GM12878 (cell line): Measurements from ENCODE around the gene KRT81. TPM values are rescaled to one million over a fixed set of nuclear protein-coding genes. Genes with fewer than 3 reads are reported as not detected.

Experiments
- BHLHE40 ChIP-seq, 2 experiments: fragments of 450-650 bp in 1 of 2; IDR thresholded peaks; 2 replicates each; pipeline ENCODE4 v1.6.1; 2011 to 2017; ENCODE audit warnings: low read depth in 2 of 2, borderline replicate concordance in 1 of 2, improper control_type of control experiment in 1 of 2, low read length in 1 of 2, mild to moderate bottlenecking in 1 of 2
- BMI1 ChIP-seq: fragments of 450-650 bp; IDR thresholded peaks from 2 replicates; pipeline ENCODE4 v1.6.1; 2016; ENCODE audit warnings: mild to moderate bottlenecking, moderate library complexity, borderline replicate concordance
- EED ChIP-seq: sonication (generic); IDR thresholded peaks from 2 replicates; pipeline ENCODE4 v1.6.1; 2016; ENCODE audit warnings: antibody characterized with exemption, low read depth
- ETV6 ChIP-seq, 2 experiments: fragments of 450-650 bp in 1 of 2; IDR thresholded peaks in 1 of 2; conservative IDR thresholded peaks in 1 of 2; 2 replicates each; pipeline ENCODE4 v1.6.1; 2014; ENCODE audit warnings: antibody characterized with exemption in 1 of 2, borderline replicate concordance in 1 of 2, low read depth in 1 of 2, mild to moderate bottlenecking in 1 of 2, moderate library complexity in 1 of 2
- FOXK2 ChIP-seq: fragments of 450-650 bp; IDR thresholded peaks from 2 replicates; pipeline ENCODE4 v1.6.1; 2017; ENCODE audit warnings: mild to moderate bottlenecking, moderate library complexity
- GATAD2B ChIP-seq: fragments of 450-650 bp; conservative IDR thresholded peaks from 2 replicates; pipeline ENCODE4 v1.6.1; 2017; ENCODE audit warnings: low read depth, mild to moderate bottlenecking, moderate library complexity
- HDAC2 ChIP-seq: fragments of 200-600 bp; sonication (generic); IDR thresholded peaks from 2 replicates; pipeline ENCODE4 v1.6.1; 2017
- JUNB ChIP-seq: IDR thresholded peaks from 2 replicates; pipeline ENCODE4 v1.6.1; 2016; ENCODE audit warnings: antibody characterized with exemption, mild to moderate bottlenecking
- NFYA ChIP-seq: IDR thresholded peaks from 2 replicates; pipeline ENCODE4 v1.6.1; 2011; ENCODE audit warnings: low read depth, mild to moderate bottlenecking, low read length, improper control_type of control experiment, borderline replicate concordance
- NR2C1 ChIP-seq: fragments of 450-650 bp; IDR thresholded peaks from 2 replicates; pipeline ENCODE4 v1.6.1; 2017; ENCODE audit warnings: antibody characterized with exemption, mild to moderate bottlenecking, moderate library complexity
- RCOR1 ChIP-seq: conservative IDR thresholded peaks from 2 replicates; pipeline ENCODE4 v1.6.1; 2012; ENCODE audit warnings: low read depth, low read length, improper control_type of control experiment
- RUNX3 ChIP-seq: IDR thresholded peaks from 2 replicates; pipeline ENCODE4 v1.6.1; 2012; ENCODE audit warnings: low read length, inconsistent platforms
- SMAD1 ChIP-seq: fragments of 450-650 bp; IDR thresholded peaks from 2 replicates; pipeline ENCODE4 v1.6.1; 2018; ENCODE audit warnings: mild to moderate bottlenecking, low read depth; ENCODE audit not compliant: partially characterized antibody
- SMARCA5 ChIP-seq: fragments of 450-650 bp; IDR thresholded peaks from 2 replicates; pipeline ENCODE4 v1.6.1; 2017; ENCODE audit warnings: mild to moderate bottlenecking
- SP1 ChIP-seq: IDR thresholded peaks from one replicate; pipeline ENCODE4 v1.6.1; 2011; ENCODE audit warnings: low read depth, low read length
- SREBF2 ChIP-seq: IDR thresholded peaks from 2 replicates; pipeline ENCODE4 v1.6.1; 2012; ENCODE audit warnings: mild to moderate bottlenecking, low read length
- TBL1XR1 ChIP-seq: IDR thresholded peaks from 2 replicates; pipeline ENCODE4 v1.6.1; 2012; ENCODE audit warnings: low read depth, low read length, improper control_type of control experiment
- YY1 ChIP-seq: IDR thresholded peaks from 2 replicates; pipeline ENCODE4 v1.6.1; 2011; ENCODE audit warnings: low read depth, mild to moderate bottlenecking, low read length
- ZNF207 ChIP-seq: fragments of 450-650 bp; IDR thresholded peaks from 2 replicates; pipeline ENCODE4 v1.6.1; 2014; ENCODE audit warnings: antibody characterized with exemption, mild to moderate bottlenecking, borderline replicate concordance
- polyA plus RNA-seq, 11 experiments: library from polyadenylated mRNA; depleted of rRNA in 4 of 11; unstranded in 6 of 11; stranded (reverse) in 5 of 11; fragments of >200 nt; fragmentation: Nextera tagmentation in 4 of 11; fragmentation: Illumina TruSeq in 1 of 11; extraction: Ambion mirVana in 4 of 11; extraction: Trizol in 1 of 11; gene quantifications; 1 replicate in 1 of 11; 2 replicates in 10 of 11; pipeline versions ENCODE4 v1.2.1 to v1.2.3, GENCODE V29; 2011 to 2016; ENCODE audit warnings: inconsistent platforms in 2 of 11, missing spikeins in 2 of 11, low read depth in 1 of 11
- total RNA-seq, 4 experiments: library from RNA; depleted of rRNA in 3 of 4; stranded (reverse); fragments of >200 nt in 3 of 4; fragmentation: Illumina TruSeq in 1 of 4; extraction: Trizol in 1 of 4; gene quantifications; 2 replicates each; pipeline versions ENCODE4 v1.2.1 to v1.2.3, GENCODE V29; 2013 to 2021
- TF ChIP-seq, protein P1 (sequence below): IDR thresholded peaks from 2 replicates; pipeline ENCODE4 v1.6.1; 2012; ENCODE audit warnings: mild to moderate bottlenecking, low read depth, low read length
- TF ChIP-seq, protein P2 (sequence below): fragments of 450-650 bp; formaldehyde crosslinking; IDR thresholded peaks from 2 replicates; pipeline ENCODE4 v1.4.0; 2022; ENCODE audit warnings: mild to moderate bottlenecking, moderate library complexity
- TF ChIP-seq, protein P3 (sequence below): IDR thresholded peaks from 2 replicates; pipeline ENCODE4 v1.6.1; 2011; ENCODE audit warnings: low read depth, mild to moderate bottlenecking, low read length, moderate library complexity, borderline replicate concordance; ENCODE audit errors: extremely low read depth

The KRT81 gene
- total and polyA plus RNA-seq, 10 of the 15 experiments (the other 5 are each of a cell fraction or from before 2014, with no cell fraction given), result 0.05 to 0.15 TPM; not detected in 8

DNA sequence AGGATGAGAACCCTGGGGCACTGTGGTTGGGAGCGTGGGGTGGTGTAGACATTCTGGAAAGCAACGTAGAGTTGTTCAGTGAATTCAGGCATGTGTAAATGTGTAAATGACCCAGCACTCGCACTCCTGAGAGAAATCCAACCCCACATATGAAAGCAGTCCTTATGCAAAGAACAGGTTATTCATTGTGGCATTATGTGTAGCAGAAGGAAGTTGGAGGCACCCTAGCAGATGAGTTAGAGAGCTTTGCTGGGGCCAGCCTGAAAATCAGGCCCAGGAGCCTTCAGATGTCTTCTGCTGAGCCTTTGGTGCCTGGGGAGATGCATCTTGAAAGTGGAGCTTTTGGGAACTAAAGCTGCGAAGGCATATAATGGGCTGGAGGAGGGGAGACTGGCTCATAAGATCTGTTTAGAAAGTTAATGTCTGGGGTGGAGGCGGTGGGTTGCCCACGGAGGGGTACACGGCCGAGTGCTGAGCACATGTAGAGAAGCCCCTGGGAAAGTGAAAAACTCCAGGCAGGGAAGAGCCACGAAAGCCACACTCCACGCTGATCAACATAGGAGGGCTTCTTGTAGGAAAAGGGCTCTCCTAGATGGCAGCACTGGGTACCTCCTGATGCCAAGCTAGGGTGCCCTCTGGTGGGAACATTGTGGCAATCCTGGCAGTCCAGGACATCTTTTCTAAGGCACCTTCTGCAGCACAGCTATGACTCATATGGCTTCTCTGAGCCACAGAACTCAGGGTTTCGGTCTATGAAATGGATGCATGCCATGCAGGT lies 35.9 kb upstream of the KRT81 start (continued):
- TF ChIP-seq, protein P1, sequence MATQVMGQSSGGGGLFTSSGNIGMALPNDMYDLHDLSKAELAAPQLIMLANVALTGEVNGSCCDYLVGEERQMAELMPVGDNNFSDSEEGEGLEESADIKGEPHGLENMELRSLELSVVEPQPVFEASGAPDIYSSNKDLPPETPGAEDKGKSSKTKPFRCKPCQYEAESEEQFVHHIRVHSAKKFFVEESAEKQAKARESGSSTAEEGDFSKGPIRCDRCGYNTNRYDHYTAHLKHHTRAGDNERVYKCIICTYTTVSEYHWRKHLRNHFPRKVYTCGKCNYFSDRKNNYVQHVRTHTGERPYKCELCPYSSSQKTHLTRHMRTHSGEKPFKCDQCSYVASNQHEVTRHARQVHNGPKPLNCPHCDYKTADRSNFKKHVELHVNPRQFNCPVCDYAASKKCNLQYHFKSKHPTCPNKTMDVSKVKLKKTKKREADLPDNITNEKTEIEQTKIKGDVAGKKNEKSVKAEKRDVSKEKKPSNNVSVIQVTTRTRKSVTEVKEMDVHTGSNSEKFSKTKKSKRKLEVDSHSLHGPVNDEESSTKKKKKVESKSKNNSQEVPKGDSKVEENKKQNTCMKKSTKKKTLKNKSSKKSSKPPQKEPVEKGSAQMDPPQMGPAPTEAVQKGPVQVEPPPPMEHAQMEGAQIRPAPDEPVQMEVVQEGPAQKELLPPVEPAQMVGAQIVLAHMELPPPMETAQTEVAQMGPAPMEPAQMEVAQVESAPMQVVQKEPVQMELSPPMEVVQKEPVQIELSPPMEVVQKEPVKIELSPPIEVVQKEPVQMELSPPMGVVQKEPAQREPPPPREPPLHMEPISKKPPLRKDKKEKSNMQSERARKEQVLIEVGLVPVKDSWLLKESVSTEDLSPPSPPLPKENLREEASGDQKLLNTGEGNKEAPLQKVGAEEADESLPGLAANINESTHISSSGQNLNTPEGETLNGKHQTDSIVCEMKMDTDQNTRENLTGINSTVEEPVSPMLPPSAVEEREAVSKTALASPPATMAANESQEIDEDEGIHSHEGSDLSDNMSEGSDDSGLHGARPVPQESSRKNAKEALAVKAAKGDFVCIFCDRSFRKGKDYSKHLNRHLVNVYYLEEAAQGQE, result no peak
- no peak for TF ChIP-seq NR2C1
- no peak for TF ChIP-seq TBL1XR1
- TF ChIP-seq NFYA, result no peak
- TF ChIP-seq SP1, result peak; percentile 36
- TF ChIP-seq SMAD1, result no peak
- TF ChIP-seq BMI1, result no peak
- peak; percentile 41; the same call in 1 of the 2 replicates for TF ChIP-seq RUNX3
- no peak for TF ChIP-seq ETV6 (conservative IDR thresholded peaks at IDR 0.05 in 1 of 2, IDR thresholded peaks at IDR 0.05 in 1 of 2; ENCODE audit: borderline replicate concordance in 1 of 2, low read depth in 1 of 2)
- no peak for TF ChIP-seq GATAD2B
- TF ChIP-seq, protein P2, sequence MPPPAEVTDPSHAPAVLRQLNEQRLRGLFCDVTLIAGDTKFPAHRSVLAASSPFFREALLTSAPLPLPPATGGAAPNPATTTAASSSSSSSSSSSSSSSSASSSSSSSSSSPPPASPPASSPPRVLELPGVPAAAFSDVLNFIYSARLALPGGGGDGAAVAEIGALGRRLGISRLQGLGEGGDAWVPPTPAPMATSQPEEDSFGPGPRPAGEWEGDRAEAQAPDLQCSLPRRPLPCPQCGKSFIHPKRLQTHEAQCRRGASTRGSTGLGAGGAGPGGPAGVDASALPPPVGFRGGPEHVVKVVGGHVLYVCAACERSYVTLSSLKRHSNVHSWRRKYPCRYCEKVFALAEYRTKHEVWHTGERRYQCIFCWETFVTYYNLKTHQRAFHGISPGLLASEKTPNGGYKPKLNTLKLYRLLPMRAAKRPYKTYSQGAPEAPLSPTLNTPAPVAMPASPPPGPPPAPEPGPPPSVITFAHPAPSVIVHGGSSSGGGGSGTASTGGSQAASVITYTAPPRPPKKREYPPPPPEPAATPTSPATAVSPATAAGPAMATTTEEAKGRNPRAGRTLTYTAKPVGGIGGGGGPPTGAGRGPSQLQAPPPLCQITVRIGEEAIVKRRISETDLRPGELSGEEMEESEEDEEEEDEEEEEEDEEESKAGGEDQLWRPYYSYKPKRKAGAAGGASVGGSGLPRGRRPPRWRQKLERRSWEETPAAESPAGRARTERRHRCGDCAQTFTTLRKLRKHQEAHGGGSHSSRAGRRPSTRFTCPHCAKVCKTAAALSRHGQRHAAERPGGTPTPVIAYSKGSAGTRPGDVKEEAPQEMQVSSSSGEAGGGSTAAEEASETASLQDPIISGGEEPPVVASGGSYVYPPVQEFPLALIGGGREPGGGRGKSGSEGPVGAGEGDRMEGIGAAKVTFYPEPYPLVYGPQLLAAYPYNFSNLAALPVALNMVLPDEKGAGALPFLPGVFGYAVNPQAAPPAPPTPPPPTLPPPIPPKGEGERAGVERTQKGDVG (CRISPR knock-in tag), result no peak
- TF ChIP-seq HDAC2, result no peak
- TF ChIP-seq EED, result no peak
- no peak for TF ChIP-seq ZNF207
- TF ChIP-seq JUNB, result 0 out of 2 replicates have a peak, but pooled peaks have one; percentile 37
- peak; percentile 96 for TF ChIP-seq SMARCA5
- TF ChIP-seq, protein P3, sequence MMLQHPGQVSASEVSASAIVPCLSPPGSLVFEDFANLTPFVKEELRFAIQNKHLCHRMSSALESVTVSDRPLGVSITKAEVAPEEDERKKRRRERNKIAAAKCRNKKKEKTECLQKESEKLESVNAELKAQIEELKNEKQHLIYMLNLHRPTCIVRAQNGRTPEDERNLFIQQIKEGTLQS, result peak; percentile 35; the same call in 1 of the 2 replicates
- no peak for TF ChIP-seq FOXK2
- peak in 1 of 2 experiments; percentile 17; a peak in 1 of 4 replicates for TF ChIP-seq BHLHE40 (IDR thresholded peaks at IDR 0.05; ENCODE audit: borderline replicate concordance in 1 of 2, low read depth in 2 of 2, low read length in 1 of 2)
- peak; percentile 80 for TF ChIP-seq YY1
- no peak for TF ChIP-seq RCOR1
- TF ChIP-seq SREBF2, result no peak
